Lung (tissue), 12 donors: Measurements from ENCODE around the gene PSME3. TPM values are rescaled to one million over a fixed set of nuclear protein-coding genes. Genes with fewer than 3 reads are reported as not detected.
A peak's percentile ranks its signal among the peaks of the same experiment; 100 is the strongest.

Experiments
- ATAC-seq: fragments of 200-7000 bp; cut with Tn5 transposase; one replicate; pipeline ENCODE4 v1.9.1; 2020; ENCODE audit warnings: moderate number of reproducible peaks; ENCODE audit not compliant: insufficient read depth, low FRiP score
- DNase-seq, 3 donors: peaks; one replicate each; pipeline ENCODE4 v3.0.0-alpha.2; 2013 to 2017
- H3K27ac ChIP-seq, 2 donors: one replicate each; pipeline ENCODE4 v1.5.1; 2013; ENCODE audit warnings: mild to moderate bottlenecking in 2 of 2, moderate library complexity in 2 of 2, control low read depth in 1 of 2, inconsistent platforms in 1 of 2, low read depth in 1 of 2, low read length in 1 of 2
- H3K27me3 ChIP-seq, 3 donors: one replicate each; pipeline ENCODE4 v1.5.1; 2013; ENCODE audit warnings: low read length in 2 of 3; ENCODE audit not compliant: control insufficient read depth in 3 of 3, insufficient read depth in 3 of 3
- H3K36me3 ChIP-seq, 4 donors: one replicate each; pipeline ENCODE4 v1.5.1; 2013; ENCODE audit warnings: low read length in 4 of 4, mild to moderate bottlenecking in 1 of 4, moderate library complexity in 1 of 4; ENCODE audit not compliant: control insufficient read depth in 4 of 4, insufficient read depth in 4 of 4
- H3K4me1 ChIP-seq, 5 donors: one replicate each; pipeline ENCODE4 v1.5.1; 2013; ENCODE audit warnings: low read length in 5 of 5, mild to moderate bottlenecking in 2 of 5, moderate library complexity in 1 of 5; ENCODE audit not compliant: control insufficient read depth in 5 of 5, insufficient read depth in 5 of 5
- H3K4me3 ChIP-seq: one replicate; pipeline ENCODE4 v1.5.1; 2013; ENCODE audit warnings: mild to moderate bottlenecking, control low read depth, moderate library complexity
- H3K9ac ChIP-seq, 2 donors: one replicate each; pipeline ENCODE4 v1.5.1; 2013; ENCODE audit warnings: low read length in 2 of 2, control low read depth in 1 of 2; ENCODE audit not compliant: insufficient read depth in 1 of 2
- H3K9me3 ChIP-seq, 4 donors: one replicate each; pipeline ENCODE4 v1.5.1; 2013; ENCODE audit warnings: low read length in 3 of 4, mild to moderate bottlenecking in 1 of 4, moderate library complexity in 1 of 4; ENCODE audit not compliant: control insufficient read depth in 4 of 4, insufficient read depth in 3 of 4
- WGBS, 2 donors: extraction: QIAGEN DNeasy Blood & Tissue Kit; methylation state at CpG; one replicate each; pipeline ENCODE4 v1.1.7; 2013; 5-methylcytosine and 5-hydroxymethylcytosine counted together
- polyA plus RNA-seq, 2 donors: library from polyadenylated mRNA; stranded (reverse); fragments of 200-250 nt; gene quantifications; one replicate each; pipeline ENCODE4 v1.2.1, GENCODE V29; 2013
- total RNA-seq, 2 donors: library from RNA; depleted of rRNA in 1 of 2; stranded (reverse); fragments of >200 nt in 1 of 2; gene quantifications; one replicate each; pipeline ENCODE4 v1.2.1, GENCODE V29; 2014 to 2021
- TF ChIP-seq, protein P1 (sequence below): IDR thresholded peaks from 2 replicates; pipeline ENCODE4 v1.5.1; 2012; ENCODE audit warnings: mild to moderate bottlenecking; ENCODE audit errors: control extremely low read depth, extremely low read depth
- donor health status: control.
- donor health status: control.
- donor health status: Bipolar disorder and iron deficiency.
- donor health status: healthy.
- donor health status: DM: yes; HTN: yes; CAD: no.

Gene PSME3
- total and polyA plus RNA-seq, 4 donors: 34.5 to 117 (median 77.9) TPM

DNA sequence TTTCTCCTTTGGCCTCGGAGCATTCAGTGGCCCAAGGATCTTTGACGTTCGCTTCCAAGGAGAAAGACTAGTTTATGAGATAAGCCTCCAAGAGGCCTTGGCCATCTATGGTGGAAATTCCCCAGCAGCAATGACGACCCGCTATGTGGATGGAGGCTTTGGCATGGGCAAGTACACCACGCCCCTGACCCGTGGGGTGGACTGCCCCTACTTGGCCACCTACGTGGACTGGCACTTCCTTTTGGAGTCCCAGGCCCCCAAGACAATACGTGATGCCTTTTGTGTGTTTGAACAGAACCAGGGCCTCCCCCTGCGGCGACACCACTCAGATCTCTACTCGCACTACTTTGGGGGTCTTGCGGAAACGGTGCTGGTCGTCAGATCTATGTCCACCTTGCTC is 19.2 kb downstream of the PSME3 start:
- H3K4me1 ChIP-seq: peaks cover 5 to 71% (median 18%) of the 10 kb centered on the region in 5 donors
- TF ChIP-seq, protein P1, sequence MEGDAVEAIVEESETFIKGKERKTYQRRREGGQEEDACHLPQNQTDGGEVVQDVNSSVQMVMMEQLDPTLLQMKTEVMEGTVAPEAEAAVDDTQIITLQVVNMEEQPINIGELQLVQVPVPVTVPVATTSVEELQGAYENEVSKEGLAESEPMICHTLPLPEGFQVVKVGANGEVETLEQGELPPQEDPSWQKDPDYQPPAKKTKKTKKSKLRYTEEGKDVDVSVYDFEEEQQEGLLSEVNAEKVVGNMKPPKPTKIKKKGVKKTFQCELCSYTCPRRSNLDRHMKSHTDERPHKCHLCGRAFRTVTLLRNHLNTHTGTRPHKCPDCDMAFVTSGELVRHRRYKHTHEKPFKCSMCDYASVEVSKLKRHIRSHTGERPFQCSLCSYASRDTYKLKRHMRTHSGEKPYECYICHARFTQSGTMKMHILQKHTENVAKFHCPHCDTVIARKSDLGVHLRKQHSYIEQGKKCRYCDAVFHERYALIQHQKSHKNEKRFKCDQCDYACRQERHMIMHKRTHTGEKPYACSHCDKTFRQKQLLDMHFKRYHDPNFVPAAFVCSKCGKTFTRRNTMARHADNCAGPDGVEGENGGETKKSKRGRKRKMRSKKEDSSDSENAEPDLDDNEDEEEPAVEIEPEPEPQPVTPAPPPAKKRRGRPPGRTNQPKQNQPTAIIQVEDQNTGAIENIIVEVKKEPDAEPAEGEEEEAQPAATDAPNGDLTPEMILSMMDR: no peak
- no peaks in the 10 kb centered on the region for H3K9me3 ChIP-seq
- peak overlapping the region; percentile 23 for H3K4me3 ChIP-seq
- peaks cover 0 to 13% (median 1%) of the 10 kb centered on the region in 4 donors for H3K36me3 ChIP-seq
- ATAC-seq (no peak), DNase-seq (no peak)
- H3K9ac ChIP-seq: peak overlapping the region in 1 of 2 donors; percentile 90
- 82 to 90% methylated on average over 15 of the region's 15 CpGs for WGBS, 2 donors
- H3K27ac ChIP-seq: peak overlapping the region in 1 of 2 donors; percentile 29
- no peaks in the 10 kb centered on the region for H3K27me3 ChIP-seq

DNA sequence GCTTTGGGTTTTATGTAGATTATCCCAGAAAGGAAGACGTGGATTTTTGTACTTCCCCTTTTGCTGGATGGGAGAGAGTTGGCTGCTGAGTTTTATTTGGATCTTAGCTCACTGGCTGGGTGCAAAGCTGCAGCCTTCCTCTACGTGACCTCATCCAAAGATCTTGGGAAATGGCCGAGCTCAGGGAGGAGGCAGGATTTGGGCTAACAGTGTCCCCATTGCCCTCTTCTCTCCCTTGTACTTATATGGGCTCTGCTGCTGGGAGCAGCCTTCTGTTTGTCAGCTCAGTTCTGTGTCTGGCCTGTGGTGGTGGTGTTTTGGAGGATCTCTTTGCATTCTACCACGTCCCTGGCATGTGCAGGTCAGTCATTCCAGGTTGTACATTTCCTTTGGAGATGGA is 19.8 kb downstream of the PSME3 start:
- peaks cover 5 to 75% (median 18%) of the 10 kb centered on the region in 5 donors for H3K4me1 ChIP-seq
- ATAC-seq (no peak), DNase-seq (peak; percentile 29 to 79 (median 73))
- H3K9me3 ChIP-seq: no peaks in the 10 kb centered on the region
- WGBS, 2 donors: 59 to 62% methylated on average over 4 of the region's 4 CpGs
- no peaks in the 10 kb centered on the region for H3K27me3 ChIP-seq
- H3K36me3 ChIP-seq: peaks cover 0 to 13% (median 1%) of the 10 kb centered on the region in 4 donors
- H3K27ac ChIP-seq: peak overlapping the region in 1 of 2 donors; percentile 55
- TF ChIP-seq, protein P1: no peak
- H3K9ac ChIP-seq: peak overlapping the region in 1 of 2 donors; percentile 90
- peak overlapping the region; percentile 24 for H3K4me3 ChIP-seq

DNA sequence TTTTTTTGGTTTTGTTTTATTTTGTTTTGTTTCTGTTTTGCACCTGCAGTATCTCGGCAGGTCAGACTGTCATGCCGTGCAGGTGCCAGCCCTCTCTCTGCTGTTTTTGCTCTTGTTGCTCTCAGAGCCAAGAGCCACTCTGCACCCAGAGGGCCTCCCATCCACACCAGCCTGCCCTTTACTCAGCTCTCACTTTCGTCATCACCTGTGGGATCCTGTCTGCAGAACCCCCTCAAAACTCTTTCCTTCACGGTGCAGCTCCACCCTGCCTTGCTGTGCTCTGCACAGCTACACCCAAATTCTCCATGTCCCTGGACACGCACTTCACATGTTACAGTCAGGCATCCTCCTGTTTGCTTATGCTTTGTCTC is 20.4 kb downstream of the PSME3 start:
- WGBS, 2 donors: 55 to 72% methylated on average over 5 of the region's 5 CpGs
- Histone ChIP-seq H3K27ac (peak overlapping the region in 1 of 2 donors; percentile 55), H3K4me3 (peak overlapping the region; percentile 40), H3K9me3 (no peaks in the 10 kb centered on the region), H3K9ac (peak overlapping the region in 1 of 2 donors; percentile 90), H3K27me3 (no peaks in the 10 kb centered on the region), H3K4me1 (peaks cover 5 to 75% (median 18%) of the 10 kb centered on the region in 5 donors), H3K36me3 (peaks cover 0 to 13% (median 1%) of the 10 kb centered on the region in 4 donors)
- ATAC-seq (no peak), DNase-seq (no peak)
- TF ChIP-seq, protein P1: no peak
